Urinary bladder (tissue), 4 donors: Measurements from ENCODE around the gene LGALS1. TPM values are rescaled to one million over a fixed set of nuclear protein-coding genes. Genes with fewer than 3 reads are reported as not detected.
"Not testable (repeated sequence)": the region's sequence is repeated elsewhere in the genome, so short reads cannot be mapped to it uniquely, and the experiment has no call there.

Experiments used
- DNase-seq: peaks from one replicate; pipeline ENCODE4 v3.0.0-alpha.2; 2015; ENCODE audit errors: extremely low spot score
- H3K27ac ChIP-seq: one replicate; pipeline ENCODE4 v1.5.1; 2013; ENCODE audit warnings: low read depth, mild to moderate bottlenecking, moderate library complexity
- H3K36me3 ChIP-seq: one replicate; pipeline ENCODE4 v1.6.1; 2013; ENCODE audit warnings: mild to moderate bottlenecking, moderate library complexity; ENCODE audit not compliant: insufficient read depth
- H3K4me1 ChIP-seq: one replicate; pipeline ENCODE4 v1.6.1; 2013; ENCODE audit warnings: mild to moderate bottlenecking, moderate library complexity; ENCODE audit not compliant: insufficient read depth
- H3K4me3 ChIP-seq: one replicate; pipeline ENCODE4 v1.5.1; 2013; ENCODE audit warnings: low read depth, low read length
- WGBS: extraction: QIAGEN DNeasy Blood & Tissue Kit; methylation state at CpG from one replicate; pipeline ENCODE4 v1.1.7; 2013; 5-methylcytosine and 5-hydroxymethylcytosine counted together
- polyA plus RNA-seq: library from polyadenylated mRNA; stranded (reverse); fragments of 200-250 nt; gene quantifications from one replicate; pipeline ENCODE4 v1.2.3, GENCODE V29; 2013
- small RNA-seq: library from RNA; depleted of rRNA; stranded (forward); fragments of <200 nt; gene quantifications from one replicate; pipeline ENCODE3, GENCODE V24; 2014
- total RNA-seq: library from RNA; depleted of rRNA; stranded (reverse); fragments of >200 nt; gene quantifications from one replicate; pipeline ENCODE4 v1.2.3, GENCODE V29; 2014
- donor health status: healthy with polysubstance abuse.
- donor health status: healthy.

LGALS1 gene
- total and polyA plus RNA-seq, 2 donors: 1,499 to 1,781 TPM

GRCh38 chr22:37717746-37718305 is 42.4 kb downstream of the LGALS1 start:
- not testable (repeated sequence) for H3K27ac ChIP-seq, DNase-seq, H3K4me3 ChIP-seq, H3K4me1 ChIP-seq, H3K36me3 ChIP-seq
- WGBS: 95% methylated on average over 38 of the region's 38 CpGs

- no peak overlapping the region for H3K4me3 ChIP-seq
- no peaks in the 10 kb centered on the region for H3K36me3 ChIP-seq
- no peaks in the 10 kb centered on the region for H3K4me1 ChIP-seq
- DNase-seq: no peak
- 96% methylated on average over 25 of the region's 25 CpGs for WGBS
- H3K27ac ChIP-seq: no peak overlapping the region
Measured at GRCh38 chr22:37725551-37726240, 50.3 kb downstream of the LGALS1 start.

GRCh38 chr22:37726241-37726887 is 50.9 kb downstream of the LGALS1 start:
- H3K36me3 ChIP-seq: no peaks in the 10 kb centered on the region
- no peak for DNase-seq
- 91% methylated on average over 20 of the region's 20 CpGs for WGBS
- H3K27ac ChIP-seq: no peak overlapping the region
- H3K4me1 ChIP-seq: no peaks in the 10 kb centered on the region
- no peak overlapping the region for H3K4me3 ChIP-seq

- Histone ChIP-seq H3K36me3 (no peaks in the 10 kb centered on the region), H3K4me1 (no peaks in the 10 kb centered on the region), H3K4me3 (no peak overlapping the region), H3K27ac (no peak overlapping the region)
- WGBS: 95% methylated on average over 1 of the region's 1 CpG
- DNase-seq: no peak
Measured at GRCh38 chr22:37728620-37729019, 53.2 kb downstream of the LGALS1 start.

Small RNA genes within 50 kb of the gene (small RNA-seq; reads per million reads assigned to genes)
- gene RN7SL385P: 0.15 reads per million

Other genes starting within 250 kb of the LGALS1 start
- 0.21 TPM for gene ELFN2, start 248.2 kb upstream of the LGALS1 start, total RNA-seq
- gene ELFN2, start 248.2 kb upstream of the LGALS1 start, polyA plus RNA-seq: 0.05 TPM
- gene MFNG, start 189.3 kb upstream of the LGALS1 start, total RNA-seq: 6.7 TPM
- gene MFNG, start 189.3 kb upstream of the LGALS1 start, polyA plus RNA-seq: 24.8 TPM
- 4.5 TPM for gene CARD10, start 156.2 kb upstream of the LGALS1 start, total RNA-seq
- 16.6 TPM for gene CARD10, start 156.2 kb upstream of the LGALS1 start, polyA plus RNA-seq
- gene CDC42EP1, start 115.2 kb upstream of the LGALS1 start, total RNA-seq: 6.6 TPM
- gene CDC42EP1, start 115.2 kb upstream of the LGALS1 start, polyA plus RNA-seq: 34.5 TPM
- not detected for gene LGALS2, start 95.5 kb upstream of the LGALS1 start, total RNA-seq
- gene LGALS2, start 95.5 kb upstream of the LGALS1 start, polyA plus RNA-seq: 0.37 TPM
- gene GGA1, start 66.8 kb upstream of the LGALS1 start, total RNA-seq: 29.3 TPM
- 45.4 TPM for gene GGA1, start 66.8 kb upstream of the LGALS1 start, polyA plus RNA-seq
- gene SH3BP1, start 36.0 kb upstream of the LGALS1 start, total RNA-seq: 10.9 TPM
- gene SH3BP1, start 36.0 kb upstream of the LGALS1 start, polyA plus RNA-seq: 11.3 TPM
- 3.2 TPM for gene PDXP, start 16.9 kb upstream of the LGALS1 start, total RNA-seq
- 15.1 TPM for gene PDXP, start 16.9 kb upstream of the LGALS1 start, polyA plus RNA-seq
- gene NOL12, start 10.7 kb downstream of the LGALS1 start, total RNA-seq: 8.7 TPM
- 17.9 TPM for gene NOL12, start 10.7 kb downstream of the LGALS1 start, polyA plus RNA-seq
- 64.2 TPM for gene TRIOBP, start 21.4 kb downstream of the LGALS1 start, total RNA-seq
- 140 TPM for gene TRIOBP, start 21.4 kb downstream of the LGALS1 start, polyA plus RNA-seq
- gene GCAT, start 132.3 kb downstream of the LGALS1 start, total RNA-seq: 9.3 TPM
- gene GCAT, start 132.3 kb downstream of the LGALS1 start, polyA plus RNA-seq: 17.0 TPM
- gene GALR3, start 147.7 kb downstream of the LGALS1 start, total RNA-seq: not detected
- not detected for gene GALR3, start 147.7 kb downstream of the LGALS1 start, polyA plus RNA-seq
- 8.5 TPM for gene ANKRD54, start 168.7 kb downstream of the LGALS1 start, total RNA-seq
- 26.2 TPM for gene ANKRD54, start 168.7 kb downstream of the LGALS1 start, polyA plus RNA-seq
- gene EIF3L, start 173.8 kb downstream of the LGALS1 start, total RNA-seq: 398 TPM
- 404 TPM for gene EIF3L, start 173.8 kb downstream of the LGALS1 start, polyA plus RNA-seq
- gene MICALL1, start 230.7 kb downstream of the LGALS1 start, total RNA-seq: 22.7 TPM
- gene MICALL1, start 230.7 kb downstream of the LGALS1 start, polyA plus RNA-seq: 69.5 TPM